ENCODE measurements around the gene UBE3D.

- no peak for TF ChIP-seq ZFP30 (CRISPR knock-in tag; IDR thresholded peaks at IDR 0.05)
- TF ChIP-seq BACH2 (CRISPR knock-in tag; IDR thresholded peaks at IDR 0.05; ENCODE audit: borderline replicate concordance) = no peak
- TF ChIP-seq POU6F1 (CRISPR knock-in tag; IDR thresholded peaks at IDR 0.05; ENCODE audit: borderline replicate concordance, low read depth) = no peak
- TF ChIP-seq ZNF70 (CRISPR knock-in tag; IDR thresholded peaks at IDR 0.05) = no peak
- no peak for TF ChIP-seq OSR1 (CRISPR knock-in tag; IDR thresholded peaks at IDR 0.05)
- TF ChIP-seq ZFP3 (CRISPR knock-in tag; IDR thresholded peaks at IDR 0.05) = no peak
- TF ChIP-seq CREB5 (CRISPR knock-in tag; IDR thresholded peaks at IDR 0.05; ENCODE audit: low read depth) = no peak
- no peak for TF ChIP-seq ZNF565 (CRISPR knock-in tag; conservative IDR thresholded peaks at IDR 0.05; ENCODE audit: low read depth)
- TF ChIP-seq PPARA (CRISPR knock-in tag; IDR thresholded peaks at IDR 0.05; ENCODE audit: borderline replicate concordance) = no peak
- no peak for TF ChIP-seq RARB (CRISPR knock-in tag; IDR thresholded peaks at IDR 0.05)
- no peak for TF ChIP-seq ISL1 (CRISPR knock-in tag; IDR thresholded peaks at IDR 0.05)
- TF ChIP-seq ESRRG (CRISPR knock-in tag; IDR thresholded peaks at IDR 0.05) = no peak
Observed at GRCh38 chr6:82963191-82963925, 102.3 kb downstream of the UBE3D start.

All from SK-N-SH treated with all-trans-retinoic acid at 6 μM for 48 hours (cell line).